ENCODE measurements around the gene FXYD1.

FXYD1 gene

GRCh38 chr19:35108730-35109129 lies 29.9 kb upstream of the FXYD1 start:
- no peak for DNase-seq

GRCh38 chr19:35109395-35110112 lies 29.1 kb upstream of the FXYD1 start:
- DNase-seq: no peak

DNA sequence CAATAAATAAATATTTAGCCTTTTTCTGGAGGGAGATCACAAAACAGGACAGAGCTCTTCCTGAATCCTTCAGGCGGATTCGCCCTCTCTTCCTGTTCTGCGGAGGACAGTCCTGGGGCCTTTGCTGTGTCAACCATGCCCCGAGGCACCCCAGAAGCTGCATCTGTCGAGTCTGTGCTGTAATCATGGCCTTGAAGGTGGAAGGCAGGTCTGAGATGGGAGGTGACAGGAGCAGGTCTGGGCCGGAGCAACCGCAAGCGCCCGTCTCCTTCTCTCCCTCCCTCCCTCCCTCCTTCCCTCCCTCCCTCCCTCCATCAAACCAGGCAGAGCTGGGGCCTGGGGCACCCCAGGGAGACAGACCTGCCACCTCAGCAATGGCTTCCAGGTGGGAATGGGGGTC lies 27.6 kb upstream of the FXYD1 start:
- no peak for DNase-seq

DNA sequence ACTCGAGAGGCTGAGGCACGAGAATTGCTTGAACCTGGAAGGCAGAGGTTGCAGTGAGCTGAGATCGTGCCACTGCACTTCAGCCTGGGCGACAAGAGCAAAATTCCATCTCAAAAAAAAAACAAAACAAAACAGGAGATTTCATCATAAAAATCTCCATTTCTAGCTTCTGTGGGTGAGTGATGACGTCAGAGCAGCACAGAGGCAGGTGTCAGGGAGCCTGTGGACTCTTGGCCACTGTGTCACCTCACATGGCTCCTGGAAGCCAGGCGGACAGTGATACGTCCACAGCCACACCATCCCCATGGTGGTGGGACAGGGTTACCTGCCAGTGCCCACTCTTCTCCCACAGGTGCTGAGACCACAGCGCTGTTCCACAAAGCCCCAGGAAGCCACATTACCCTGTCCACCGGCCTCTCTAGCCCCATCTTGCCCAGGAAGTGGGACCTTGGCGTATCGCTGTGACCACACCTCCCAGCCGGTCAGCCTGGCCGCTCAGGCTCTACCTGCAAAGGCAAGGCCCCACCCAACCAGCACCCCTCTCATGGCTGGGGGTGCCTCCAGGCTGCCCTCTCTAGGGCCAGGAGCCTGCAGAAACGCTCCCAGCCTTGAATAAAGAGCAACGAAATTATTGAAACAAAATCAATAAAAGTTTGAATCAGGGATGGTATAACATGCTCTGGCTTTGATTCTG lies 25.5 kb upstream of the FXYD1 start:
- no peak for DNase-seq

GRCh38 chr19:35114353-35115176 lies 24.1 kb upstream of the FXYD1 start:
- peak; percentile 58 for DNase-seq

- no peak for DNase-seq
These were observed 23.3 kb upstream of the FXYD1 start, which contains the start of gene FXYD3 for GRCh38 chr19:35115177-35115951. TSS of gene FXYD3 (plus strand) at chr19:35115823. CDS start at chr19:35119377, 3,554 bp downstream.

DNA sequence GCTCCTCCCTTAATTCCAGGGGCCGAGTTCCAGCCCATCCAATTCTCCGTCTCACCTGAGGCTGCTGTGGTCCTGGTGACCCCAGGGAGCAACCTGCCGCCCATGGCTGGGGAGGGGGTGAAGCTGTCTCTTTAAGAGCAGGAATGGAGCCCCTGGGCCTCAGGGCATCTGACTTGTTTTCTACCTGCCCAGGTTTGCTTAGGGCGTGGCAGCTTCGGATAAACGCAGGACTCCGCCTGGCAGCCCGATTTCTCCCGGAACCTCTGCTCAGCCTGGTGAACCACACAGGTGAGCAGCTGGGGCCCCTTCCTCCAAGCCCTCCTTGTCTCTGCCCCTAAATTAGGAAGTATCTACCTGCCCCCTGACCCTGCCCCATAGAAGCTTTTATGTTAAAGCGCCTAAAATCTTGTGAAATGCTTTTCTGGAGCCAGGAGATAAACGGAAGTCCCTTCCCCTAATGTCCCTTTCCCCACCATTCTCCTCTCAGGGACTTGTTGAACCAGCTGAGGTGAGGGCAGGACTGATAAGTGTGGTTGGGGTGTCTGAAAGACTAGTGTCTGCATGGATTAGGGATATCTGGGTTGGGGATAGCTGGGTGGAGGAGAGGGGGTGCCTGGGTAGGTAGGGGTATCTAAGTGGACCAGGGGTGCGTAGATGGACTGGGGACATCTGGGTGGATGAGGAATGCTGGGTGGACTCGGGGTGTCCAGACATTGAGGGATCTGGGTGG lies 22.4 kb upstream of the FXYD1 start:
- no peak for DNase-seq

GRCh38 chr19:35117116-35117515 lies 21.5 kb upstream of the FXYD1 start:
- DNase-seq: no peak

GRCh38 chr19:35117799-35118198 lies 20.8 kb upstream of the FXYD1 start:
- no peak for DNase-seq

DNA sequence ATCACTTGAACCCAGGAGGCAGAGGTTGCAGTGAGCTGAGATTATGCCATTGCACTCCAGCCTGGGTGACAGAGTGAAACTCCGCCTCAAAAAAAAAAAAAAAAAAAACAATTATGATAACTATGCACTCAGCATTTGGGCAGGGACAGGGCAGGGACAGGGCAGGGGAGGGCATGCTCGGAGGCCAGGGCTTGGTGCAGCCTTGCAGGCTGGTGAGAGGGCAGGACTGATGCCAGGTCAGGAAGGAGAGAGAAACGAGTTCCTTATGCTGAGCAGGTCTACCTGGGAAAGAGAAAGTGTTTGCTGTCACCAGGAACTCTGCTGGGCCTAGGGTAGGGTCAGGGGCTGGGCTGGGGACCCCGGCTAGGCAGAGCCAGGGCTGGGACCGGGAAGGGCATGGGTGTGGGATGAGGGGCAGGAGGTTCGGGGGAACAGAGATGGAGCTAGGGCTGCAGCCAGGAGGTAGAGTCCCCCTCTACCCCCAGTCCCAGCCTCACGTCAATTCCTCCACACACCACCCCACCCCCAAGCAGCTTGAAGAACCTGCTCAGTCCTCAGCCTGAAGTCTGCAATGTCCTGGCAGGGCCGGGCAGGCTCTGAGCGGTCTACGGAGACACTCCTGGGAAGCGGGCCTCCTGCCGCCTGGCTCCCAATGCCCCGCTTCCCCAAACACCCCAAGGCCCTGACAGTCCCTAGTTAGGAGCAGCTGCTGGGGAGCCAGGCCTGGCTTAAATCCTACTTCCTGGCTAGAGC lies 20.2 kb upstream of the FXYD1 start:
- no peak for DNase-seq

GRCh38 chr19:35119091-35119490 lies 19.5 kb upstream of the FXYD1 start:
- no peak for DNase-seq

GRCh38 chr19:35119578-35120155 lies 19.0 kb upstream of the FXYD1 start:
- DNase-seq: no peak

DNA sequence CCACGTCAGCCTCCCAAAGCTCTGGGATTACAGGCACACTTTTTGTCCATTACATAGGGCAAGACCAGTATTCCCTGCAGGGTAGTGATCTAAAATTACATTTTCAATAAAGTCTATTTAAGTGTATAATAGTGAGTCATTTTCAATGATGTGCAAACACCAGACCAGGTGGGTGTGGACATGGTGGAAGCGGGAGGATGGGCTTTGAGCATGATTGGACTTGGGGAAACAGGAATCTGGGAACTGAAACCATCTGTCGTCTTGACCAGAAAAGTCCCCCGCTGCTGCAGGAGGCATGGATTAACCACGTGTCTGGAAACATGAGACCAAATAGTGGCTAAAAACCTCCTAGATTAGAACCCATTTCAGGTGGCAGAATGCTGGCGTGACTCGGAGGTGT lies 18.1 kb upstream of the FXYD1 start:
- no peak for DNase-seq

- no peak for DNase-seq
These were observed 17.7 kb upstream of the FXYD1 start for GRCh38 chr19:35120898-35121297.

GRCh38 chr19:35122687-35123551 lies 15.7 kb upstream of the FXYD1 start:
- no peak for DNase-seq

GRCh38 chr19:35123573-35123972 lies 15.1 kb upstream of the FXYD1 start:
- no peak for DNase-seq

- peak; percentile 76 for DNase-seq
These were observed 14.2 kb upstream of the FXYD1 start for GRCh38 chr19:35124098-35125060.

DNA sequence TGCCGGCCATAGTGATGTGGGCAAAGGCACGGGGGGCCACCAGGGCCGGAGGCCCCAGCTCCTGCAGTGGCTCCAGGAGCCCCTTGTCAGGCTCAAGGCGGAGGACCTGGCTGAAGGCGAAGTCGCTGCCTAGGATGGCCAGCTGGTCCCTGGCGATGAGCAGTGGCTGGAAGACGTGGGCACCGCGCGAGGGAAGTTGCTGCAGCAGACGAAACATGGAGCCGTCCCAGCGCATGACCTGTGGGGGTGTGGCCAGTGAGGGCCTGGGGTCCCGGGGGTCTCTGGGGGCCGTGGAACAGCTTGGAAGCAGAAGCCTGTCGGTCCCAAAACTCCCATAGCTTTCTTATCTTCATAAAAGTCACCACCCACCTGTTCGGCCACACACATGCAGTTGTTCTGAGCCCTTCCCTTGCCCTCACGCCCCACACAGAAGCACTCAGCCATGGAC lies 13.3 kb upstream of the FXYD1 start:
- no peak for DNase-seq

Data from activated T-cell treated with anti-CD3 and anti-CD28 coated beads for 4 hours (primary cell).